GM12873 (cell line): Measurements from ENCODE around the gene EPB41L4B.

Source experiments
- TF ChIP-seq, protein P1 (sequence below): IDR thresholded peaks from 2 replicates; pipeline ENCODE4 v1.5.1; 2012; ENCODE audit warnings: low read depth, mild to moderate bottlenecking, moderate library complexity, low read length, control low read depth; ENCODE audit not compliant: insufficient read depth; ENCODE audit errors: missing control alignments

The EPB41L4B gene

DNA sequence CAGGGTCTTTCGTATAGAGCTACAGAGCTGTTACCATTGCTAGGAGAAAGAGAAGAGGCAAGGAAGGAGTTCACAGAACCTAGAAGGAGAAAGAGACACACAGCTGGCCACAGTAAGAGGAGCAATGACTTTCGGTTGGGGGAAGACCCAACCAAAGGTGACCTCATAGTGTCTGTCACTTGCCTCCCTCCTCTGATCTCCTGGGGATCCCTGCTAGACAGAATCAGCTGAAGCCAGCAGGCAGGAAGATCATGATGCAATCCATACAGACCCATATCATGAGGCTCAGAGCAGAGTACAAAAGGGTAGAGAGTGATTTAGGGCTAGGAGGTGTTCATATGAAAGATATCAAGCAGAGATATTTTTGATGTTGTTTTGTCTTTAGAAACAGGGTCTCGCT is 26.0 kb upstream of the EPB41L4B start:
- TF ChIP-seq, protein P1, sequence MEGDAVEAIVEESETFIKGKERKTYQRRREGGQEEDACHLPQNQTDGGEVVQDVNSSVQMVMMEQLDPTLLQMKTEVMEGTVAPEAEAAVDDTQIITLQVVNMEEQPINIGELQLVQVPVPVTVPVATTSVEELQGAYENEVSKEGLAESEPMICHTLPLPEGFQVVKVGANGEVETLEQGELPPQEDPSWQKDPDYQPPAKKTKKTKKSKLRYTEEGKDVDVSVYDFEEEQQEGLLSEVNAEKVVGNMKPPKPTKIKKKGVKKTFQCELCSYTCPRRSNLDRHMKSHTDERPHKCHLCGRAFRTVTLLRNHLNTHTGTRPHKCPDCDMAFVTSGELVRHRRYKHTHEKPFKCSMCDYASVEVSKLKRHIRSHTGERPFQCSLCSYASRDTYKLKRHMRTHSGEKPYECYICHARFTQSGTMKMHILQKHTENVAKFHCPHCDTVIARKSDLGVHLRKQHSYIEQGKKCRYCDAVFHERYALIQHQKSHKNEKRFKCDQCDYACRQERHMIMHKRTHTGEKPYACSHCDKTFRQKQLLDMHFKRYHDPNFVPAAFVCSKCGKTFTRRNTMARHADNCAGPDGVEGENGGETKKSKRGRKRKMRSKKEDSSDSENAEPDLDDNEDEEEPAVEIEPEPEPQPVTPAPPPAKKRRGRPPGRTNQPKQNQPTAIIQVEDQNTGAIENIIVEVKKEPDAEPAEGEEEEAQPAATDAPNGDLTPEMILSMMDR = no peak

DNA sequence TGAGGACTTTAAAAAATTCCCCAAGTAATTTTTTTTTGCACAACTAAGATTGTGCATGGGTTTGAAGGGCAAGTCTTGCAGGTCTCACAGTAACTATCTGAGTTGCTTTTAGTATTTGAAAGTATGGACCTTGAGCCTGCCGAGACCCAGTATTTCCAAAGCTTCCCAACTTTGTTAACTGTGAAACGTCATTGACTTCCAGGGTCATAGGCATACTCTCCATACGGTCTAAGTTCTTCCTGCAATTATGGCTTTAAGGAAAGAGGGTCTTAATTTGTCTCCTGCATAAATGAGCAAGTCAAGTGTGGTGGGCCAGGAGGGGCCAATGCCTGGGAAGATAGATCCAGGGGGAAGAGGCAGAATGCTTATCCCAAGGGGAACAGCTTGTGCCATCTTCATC is 24.0 kb upstream of the EPB41L4B start:
- TF ChIP-seq, protein P1 = no peak

DNA sequence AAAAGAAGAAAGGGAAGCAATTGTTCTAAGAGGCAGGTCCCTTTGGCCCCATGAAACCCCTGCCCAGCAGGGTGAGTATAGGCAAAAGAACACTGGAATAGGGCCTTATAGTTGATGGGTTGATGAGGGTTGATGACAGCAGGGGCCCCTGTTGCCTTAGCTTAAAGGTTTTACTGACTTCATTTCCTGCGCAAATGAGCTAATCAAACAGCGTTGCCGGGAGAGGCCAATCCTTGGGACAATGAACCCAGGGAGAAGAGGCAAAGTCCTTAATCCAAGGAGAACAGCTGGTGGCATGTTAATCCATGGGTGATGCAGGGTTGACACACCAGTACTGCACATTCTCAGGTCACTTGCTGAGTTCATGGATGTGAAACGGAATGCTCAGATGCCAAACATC is 22.0 kb upstream of the EPB41L4B start:
- TF ChIP-seq, protein P1 = no peak

DNA sequence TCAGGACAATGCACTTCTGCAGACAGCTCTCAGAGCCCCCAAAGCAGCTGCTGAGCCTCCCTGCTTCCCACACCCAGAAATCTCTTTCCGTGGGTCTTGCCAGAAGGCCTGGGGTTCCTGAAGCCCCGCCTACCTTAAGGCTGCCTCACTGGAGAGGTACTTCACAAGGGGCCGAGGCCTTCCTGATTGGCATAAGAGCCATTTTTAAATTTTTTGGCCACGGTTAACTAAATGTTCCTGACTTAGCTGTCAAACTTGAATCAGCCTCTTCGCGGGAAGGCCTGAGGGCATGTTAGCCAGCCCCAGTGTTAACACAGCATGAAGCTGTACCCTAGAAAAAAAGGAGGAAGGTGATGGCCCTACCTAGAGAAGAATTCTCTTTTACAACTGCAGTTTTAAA is 20.7 kb upstream of the EPB41L4B start:
- TF ChIP-seq, protein P1 = no peak

DNA sequence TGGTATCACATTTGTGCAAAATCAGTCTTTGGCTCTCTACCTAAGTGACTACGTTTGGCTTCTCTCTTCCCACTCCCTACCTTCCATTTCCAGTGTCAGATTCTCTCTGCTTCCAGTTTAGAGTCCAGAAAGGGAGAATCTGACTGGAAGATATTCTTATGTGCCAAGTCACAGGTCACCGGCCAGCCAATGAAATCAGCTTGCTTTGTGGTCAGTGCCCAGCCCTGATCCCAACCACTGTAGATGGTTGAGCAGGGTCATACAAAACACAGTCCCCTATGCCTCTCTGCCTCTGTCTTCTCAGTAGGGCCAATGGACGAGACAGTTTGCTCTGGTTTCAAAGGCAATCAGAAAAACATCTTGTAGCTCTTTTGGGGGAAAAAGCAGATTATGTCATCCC is 15.6 kb upstream of the EPB41L4B start:
- TF ChIP-seq, protein P1 = no peak

DNA sequence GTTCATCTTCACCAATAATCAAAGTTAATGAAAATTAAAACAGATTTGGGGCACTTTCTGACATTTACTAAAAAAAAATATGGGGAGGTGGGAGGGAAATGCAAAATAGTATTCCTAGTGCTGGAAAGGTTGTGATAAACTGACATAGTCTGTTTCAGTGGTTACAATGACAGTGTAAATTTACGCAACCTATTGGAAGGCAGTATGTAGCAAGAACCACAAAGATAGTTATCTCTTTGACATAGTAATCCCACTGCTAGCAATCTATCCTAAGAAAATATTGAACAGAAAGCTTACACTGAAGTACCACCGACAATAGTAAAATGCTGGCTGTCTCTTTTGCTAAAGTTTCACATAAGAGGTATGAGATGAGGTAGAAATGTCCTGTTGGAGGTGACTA is 15.1 kb upstream of the EPB41L4B start:
- TF ChIP-seq, protein P1 = no peak

DNA sequence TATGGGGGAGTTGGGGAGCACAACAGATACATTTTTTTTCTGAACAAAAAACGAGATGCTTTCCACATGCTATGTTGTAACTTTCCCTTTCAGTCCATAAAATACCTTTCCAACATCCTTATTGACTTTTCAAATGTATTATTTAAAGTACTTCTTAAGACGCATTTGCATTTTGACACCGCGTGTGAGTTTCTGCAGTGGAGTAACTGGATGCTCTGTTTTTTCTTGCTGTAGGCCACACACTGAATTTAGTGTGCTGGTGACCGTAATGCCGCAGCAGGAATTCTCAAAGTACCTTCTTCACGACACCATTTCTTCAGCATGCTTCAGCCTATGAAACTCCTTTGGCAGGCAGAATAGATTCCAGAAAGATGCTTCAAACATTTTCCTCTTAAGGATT is 14.3 kb upstream of the EPB41L4B start:
- TF ChIP-seq, protein P1 = no peak

DNA sequence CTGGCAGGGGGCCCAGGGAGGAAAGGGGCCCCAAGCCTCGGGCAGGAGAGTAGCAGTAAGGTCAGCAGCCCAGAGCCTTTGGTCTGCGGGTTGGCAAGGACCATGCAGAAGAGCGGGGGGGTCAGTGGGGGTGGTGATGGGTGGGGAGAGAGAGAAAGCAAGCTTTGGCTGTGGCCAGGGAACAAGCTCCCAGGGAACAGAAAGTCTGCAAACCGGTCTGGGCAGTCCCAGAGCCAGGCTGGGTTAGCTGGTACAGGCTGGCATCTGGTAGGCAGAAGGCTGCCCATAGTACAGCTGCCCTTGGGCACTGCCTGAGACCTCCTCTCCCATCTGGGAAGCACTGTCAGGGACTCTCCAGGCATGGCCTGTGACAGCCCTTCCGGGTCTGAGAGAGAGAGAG is 10.5 kb upstream of the EPB41L4B start:
- TF ChIP-seq, protein P1 = no peak
